Panc1 (cell line): ENCODE data around the gene TMX1. TPM values are rescaled to one million over a fixed set of nuclear protein-coding genes. Genes with fewer than 3 reads are reported as not detected.
A peak's percentile ranks its signal among the peaks of the same experiment; 100 is the strongest.

ENCODE experiments used
- ATAC-seq: fragments of 200-7000 bp; cut with Tn5 transposase; 2 replicates; pipeline ENCODE4 v1.9.1; 2020; ENCODE audit warnings: mild to moderate bottlenecking, moderate library complexity
- BruUV-seq: library from RNA; stranded (reverse); fragments of 400-500 nt; replicated peaks from 2 replicates; lab custom pipeline; 2021; lab: Mats Ljungman, UMichigan
- CTCF ChIA-PET: fragments of 300-600 bp; sonication (Branson Sonifier 250); formaldehyde crosslinking; loops from one replicate; lab custom pipeline; 2022; ENCODE audit warnings: antibody characterized with exemption; lab: Charles Lee
- POLR2A ChIA-PET: fragments of 300-600 bp; sonication (Branson Sonifier 250); formaldehyde crosslinking; loops from one replicate; lab custom pipeline; 2022; ENCODE audit warnings: antibody characterized with exemption; lab: Charles Lee
- DNase-seq: peaks from one replicate; pipeline ENCODE4 v3.0.0-alpha.2; 2010; ENCODE audit warnings: low read depth, low spot score
- H3K27ac ChIP-seq: 2 replicates; pipeline ENCODE4 v1.5.1; 2011; ENCODE audit warnings: mild to moderate bottlenecking, low read length, inconsistent platforms
- H3K27me3 ChIP-seq: fragments of 200-500 bp; sonication (Bioruptor generic); 2 replicates; pipeline ENCODE4 v1.6.0; 2014; ENCODE audit warnings: low read length, inconsistent platforms; ENCODE audit not compliant: control insufficient read depth, insufficient read depth
- H3K36me3 ChIP-seq: fragments of 200-500 bp; sonication (Bioruptor generic); 2 replicates; pipeline ENCODE4 v1.5.1; 2014; ENCODE audit warnings: inconsistent platforms, mild to moderate bottlenecking, low read length, moderate library complexity; ENCODE audit not compliant: control insufficient read depth, insufficient read depth
- H3K4me1 ChIP-seq: 2 replicates; pipeline ENCODE4 v1.5.1; 2011; ENCODE audit warnings: inconsistent platforms, mild to moderate bottlenecking, low read length, moderate library complexity; ENCODE audit not compliant: control insufficient read depth, insufficient read depth
- H3K4me3 ChIP-seq, 2 experiments: 2 replicates each; pipeline ENCODE4 v1.5.1; 2011 to 2012; ENCODE audit warnings: low read depth in 2 of 2, low read length in 2 of 2, mild to moderate bottlenecking in 2 of 2, inconsistent platforms in 1 of 2, moderate library complexity in 1 of 2
- H3K9me3 ChIP-seq: fragments of 200-500 bp; sonication (Bioruptor generic); 2 replicates; pipeline ENCODE4 v1.5.1; 2014; ENCODE audit warnings: low read depth, mild to moderate bottlenecking, inconsistent platforms, low read length, moderate library complexity; ENCODE audit not compliant: control insufficient read depth, insufficient read depth
- POLR2AphosphoS5 ChIP-seq: IDR thresholded peaks from 2 replicates; pipeline ENCODE4 v1.6.1; 2012; ENCODE audit warnings: mild to moderate bottlenecking, low read depth, low read length, moderate library complexity
- SIN3A ChIP-seq: IDR thresholded peaks from 2 replicates; pipeline ENCODE4 v1.6.1; 2012; ENCODE audit warnings: low read depth, mild to moderate bottlenecking, low read length, moderate library complexity, borderline replicate concordance; ENCODE audit not compliant: insufficient read depth
- TCF7L2 ChIP-seq: IDR thresholded peaks from 2 replicates; pipeline ENCODE4 v1.6.1; 2011; ENCODE audit warnings: mild to moderate bottlenecking, low read depth, low read length, inconsistent platforms
- in situ Hi-C: cut with HindIII; loops from 2 replicates; pipeline ENCODE4 v1.10.0; 2016; ENCODE audit warnings: low sequenced_read_pairs, low pct_unique_long_range_greater_than_20kb
- intact Hi-C: fragments of 100-400 bp; cut with micrococcal nuclease; formaldehyde crosslinking; loops from one replicate; pipeline ENCODE4 v1.10.0; 2022; ENCODE audit not compliant: unreplicated experiment
- total RNA-seq: library from RNA; stranded (reverse); gene quantifications from one replicate; pipeline ENCODE4 v1.2.1, GENCODE V29; 2021; ENCODE audit not compliant: unreplicated experiment
- TF ChIP-seq, protein P1 (sequence below), 2 experiments: IDR thresholded peaks; 2 replicates each; pipeline ENCODE4 v1.6.1; 2011 to 2012; ENCODE audit warnings: low read depth in 2 of 2, control low read depth in 1 of 2, low read length in 1 of 2, mild to moderate bottlenecking in 1 of 2, moderate library complexity in 1 of 2; ENCODE audit not compliant: insufficient read depth in 1 of 2
- TF ChIP-seq, protein P2 (sequence below): fragments of 450-650 bp; IDR thresholded peaks from 2 replicates; pipeline ENCODE4 v1.5.1; 2017; ENCODE audit warnings: mild to moderate bottlenecking

The TMX1 gene
- total RNA-seq, 1 experiment from 2014 or later: 34.9 TPM

DNA sequence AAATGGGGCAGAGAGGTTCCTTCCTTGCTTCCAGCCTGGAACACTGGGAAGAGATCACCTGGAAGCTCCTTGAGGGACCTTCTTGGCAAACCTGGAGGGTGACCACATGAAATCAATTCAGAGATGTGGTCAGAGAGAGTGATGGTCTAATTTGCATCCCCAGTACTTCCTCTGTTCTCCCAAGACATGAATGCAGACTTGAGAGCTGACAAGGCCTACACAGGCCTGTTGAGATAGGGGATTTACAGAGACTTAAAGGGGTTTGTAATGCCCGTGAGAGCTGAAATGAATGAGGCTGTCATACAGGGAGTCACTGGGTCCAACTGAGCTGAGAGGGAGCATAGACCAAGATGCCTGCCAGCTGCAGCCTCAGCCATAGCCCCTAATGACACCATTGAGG lies 45.1 kb downstream of the TMX1 start:
- no TSS peak for BruUV-seq
- DNase-seq (no peak), ATAC-seq (no peak)
- intact Hi-C loops (loop anchor here (10.0 kb wide), 1 partner anchor 370 kb away; the partner anchor contains the start of gene FRMD6), in situ Hi-C loops (no loop called here)
- no peak overlapping the region for H3K4me3 ChIP-seq
- no peaks in the 10 kb centered on the region for H3K4me1 ChIP-seq
- H3K27ac ChIP-seq: peak overlapping the region; percentile 29; the same call in 1 of the 2 replicates
- no peaks in the 10 kb centered on the region for H3K9me3 ChIP-seq
- ChIA-PET CTCF (no interaction called here), POLR2A (no interaction called here)
- TF ChIP-seq, protein P1, sequence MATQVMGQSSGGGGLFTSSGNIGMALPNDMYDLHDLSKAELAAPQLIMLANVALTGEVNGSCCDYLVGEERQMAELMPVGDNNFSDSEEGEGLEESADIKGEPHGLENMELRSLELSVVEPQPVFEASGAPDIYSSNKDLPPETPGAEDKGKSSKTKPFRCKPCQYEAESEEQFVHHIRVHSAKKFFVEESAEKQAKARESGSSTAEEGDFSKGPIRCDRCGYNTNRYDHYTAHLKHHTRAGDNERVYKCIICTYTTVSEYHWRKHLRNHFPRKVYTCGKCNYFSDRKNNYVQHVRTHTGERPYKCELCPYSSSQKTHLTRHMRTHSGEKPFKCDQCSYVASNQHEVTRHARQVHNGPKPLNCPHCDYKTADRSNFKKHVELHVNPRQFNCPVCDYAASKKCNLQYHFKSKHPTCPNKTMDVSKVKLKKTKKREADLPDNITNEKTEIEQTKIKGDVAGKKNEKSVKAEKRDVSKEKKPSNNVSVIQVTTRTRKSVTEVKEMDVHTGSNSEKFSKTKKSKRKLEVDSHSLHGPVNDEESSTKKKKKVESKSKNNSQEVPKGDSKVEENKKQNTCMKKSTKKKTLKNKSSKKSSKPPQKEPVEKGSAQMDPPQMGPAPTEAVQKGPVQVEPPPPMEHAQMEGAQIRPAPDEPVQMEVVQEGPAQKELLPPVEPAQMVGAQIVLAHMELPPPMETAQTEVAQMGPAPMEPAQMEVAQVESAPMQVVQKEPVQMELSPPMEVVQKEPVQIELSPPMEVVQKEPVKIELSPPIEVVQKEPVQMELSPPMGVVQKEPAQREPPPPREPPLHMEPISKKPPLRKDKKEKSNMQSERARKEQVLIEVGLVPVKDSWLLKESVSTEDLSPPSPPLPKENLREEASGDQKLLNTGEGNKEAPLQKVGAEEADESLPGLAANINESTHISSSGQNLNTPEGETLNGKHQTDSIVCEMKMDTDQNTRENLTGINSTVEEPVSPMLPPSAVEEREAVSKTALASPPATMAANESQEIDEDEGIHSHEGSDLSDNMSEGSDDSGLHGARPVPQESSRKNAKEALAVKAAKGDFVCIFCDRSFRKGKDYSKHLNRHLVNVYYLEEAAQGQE (IDR thresholded peaks at IDR 0.05; ENCODE audit: insufficient read depth in 1 of 2, low read depth in 2 of 2, low read length in 1 of 2): no peak
- no peaks in the 10 kb centered on the region; the same call in 1 of the 2 replicates for H3K36me3 ChIP-seq
- H3K27me3 ChIP-seq: no peaks in the 10 kb centered on the region

DNA sequence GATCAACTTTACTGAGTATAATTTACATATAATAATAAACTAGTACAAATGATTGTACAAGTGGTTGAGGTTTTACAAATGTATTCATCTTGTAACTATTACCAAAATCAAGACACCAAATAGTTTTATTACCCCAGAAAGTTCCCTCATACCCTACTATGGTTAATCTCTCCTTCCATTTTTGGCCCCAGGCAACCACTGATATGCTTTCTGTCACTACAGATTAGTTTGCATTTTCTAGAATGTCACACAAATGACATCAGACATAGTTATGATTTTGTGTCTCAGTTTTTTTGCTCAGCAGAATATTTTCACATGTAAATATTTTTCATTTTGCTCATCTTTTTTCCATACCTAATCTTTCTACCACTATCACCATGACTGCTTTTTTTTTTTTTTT lies 49.1 kb downstream of the TMX1 start:
- intact Hi-C loops: loop anchor here (10.0 kb wide), 1 partner anchor 366 kb away; the partner anchor contains the start of gene FRMD6
- ChIA-PET POLR2A (no interaction called here), CTCF (no interaction called here)
- TF ChIP-seq SIN3A (no peak), TCF7L2 (no peak), POLR2AphosphoS5 (no peak)
- TF ChIP-seq, protein P1 (IDR thresholded peaks at IDR 0.05; ENCODE audit: insufficient read depth in 1 of 2, low read depth in 2 of 2, low read length in 1 of 2): no peak
- TF ChIP-seq, protein P2, sequence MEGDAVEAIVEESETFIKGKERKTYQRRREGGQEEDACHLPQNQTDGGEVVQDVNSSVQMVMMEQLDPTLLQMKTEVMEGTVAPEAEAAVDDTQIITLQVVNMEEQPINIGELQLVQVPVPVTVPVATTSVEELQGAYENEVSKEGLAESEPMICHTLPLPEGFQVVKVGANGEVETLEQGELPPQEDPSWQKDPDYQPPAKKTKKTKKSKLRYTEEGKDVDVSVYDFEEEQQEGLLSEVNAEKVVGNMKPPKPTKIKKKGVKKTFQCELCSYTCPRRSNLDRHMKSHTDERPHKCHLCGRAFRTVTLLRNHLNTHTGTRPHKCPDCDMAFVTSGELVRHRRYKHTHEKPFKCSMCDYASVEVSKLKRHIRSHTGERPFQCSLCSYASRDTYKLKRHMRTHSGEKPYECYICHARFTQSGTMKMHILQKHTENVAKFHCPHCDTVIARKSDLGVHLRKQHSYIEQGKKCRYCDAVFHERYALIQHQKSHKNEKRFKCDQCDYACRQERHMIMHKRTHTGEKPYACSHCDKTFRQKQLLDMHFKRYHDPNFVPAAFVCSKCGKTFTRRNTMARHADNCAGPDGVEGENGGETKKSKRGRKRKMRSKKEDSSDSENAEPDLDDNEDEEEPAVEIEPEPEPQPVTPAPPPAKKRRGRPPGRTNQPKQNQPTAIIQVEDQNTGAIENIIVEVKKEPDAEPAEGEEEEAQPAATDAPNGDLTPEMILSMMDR: no peak
- H3K4me1 ChIP-seq: no peaks in the 10 kb centered on the region
- ATAC-seq (no peak), DNase-seq (no peak)
- no peaks in the 10 kb centered on the region; the same call in 1 of the 2 replicates for H3K36me3 ChIP-seq
- H3K27ac ChIP-seq: no peak overlapping the region
- H3K27me3 ChIP-seq: no peaks in the 10 kb centered on the region
- BruUV-seq: no TSS peak
- H3K9me3 ChIP-seq: no peaks in the 10 kb centered on the region
- in situ Hi-C loops: no loop called here
- H3K4me3 ChIP-seq: no peak overlapping the region
